CD14-positive monocyte (primary cell): Measurements from ENCODE around the gene PTGS1. TPM values are rescaled to one million over a fixed set of nuclear protein-coding genes. Genes with fewer than 3 reads are reported as not detected.

ENCODE experiments used
- DNase-seq, 3 donors: peaks; one replicate each; pipeline ENCODE4 v3.0.0-alpha.2; 2011 to 2022
- H2AFZ ChIP-seq: 2 replicates; pipeline ENCODE4 v1.6.0; 2012; ENCODE audit warnings: mild to moderate bottlenecking, low read depth, low read length, inconsistent platforms; ENCODE audit not compliant: insufficient read depth, poor library complexity, severe bottlenecking
- H3K27ac ChIP-seq, 2 donors: 1 replicate in 1 of 2; 2 replicates in 1 of 2; pipeline ENCODE4 v1.5.1; 2012 to 2013; ENCODE audit warnings: low read length in 2 of 2, control low read depth in 1 of 2, inconsistent platforms in 1 of 2, low read depth in 1 of 2, mild to moderate bottlenecking in 1 of 2
- H3K27me3 ChIP-seq, 2 donors: one replicate each; pipeline versions ENCODE4 v1.6.0 to v1.6.1; 2011 to 2013; ENCODE audit warnings: low read length in 2 of 2; ENCODE audit not compliant: control insufficient read depth in 2 of 2, insufficient read depth in 2 of 2
- H3K36me3 ChIP-seq, 2 donors: replicated peaks in 1 of 2; 1 replicate in 1 of 2; 2 replicates in 1 of 2; pipeline versions ENCODE4 v1.5.1 to v1.6.1; 2012 to 2013; ENCODE audit warnings: low read length in 2 of 2, control low read depth in 1 of 2, inconsistent platforms in 1 of 2, mild to moderate bottlenecking in 1 of 2; ENCODE audit not compliant: insufficient read depth in 2 of 2, control insufficient read depth in 1 of 2
- H3K4me1 ChIP-seq, 2 donors: 1 replicate in 1 of 2; 2 replicates in 1 of 2; pipeline versions ENCODE4 v1.5.1 to v1.6.1; 2012 to 2013; ENCODE audit warnings: low read length in 2 of 2, control low read depth in 1 of 2, inconsistent platforms in 1 of 2, mild to moderate bottlenecking in 1 of 2, moderate library complexity in 1 of 2; ENCODE audit not compliant: insufficient read depth in 2 of 2, control insufficient read depth in 1 of 2
- H3K4me2 ChIP-seq: replicated peaks from 2 replicates; pipeline ENCODE3; 2012; ENCODE audit warnings: low read length, moderate library complexity, mild to moderate bottlenecking; ENCODE audit not compliant: poor library complexity, severe bottlenecking; ENCODE audit errors: extremely low read depth
- H3K4me3 ChIP-seq, 3 experiments: fragments of 200-600 bp in 1 of 3; sonication (generic) in 1 of 3; replicated peaks in 1 of 3; 1 replicate in 2 of 3; 2 replicates in 1 of 3; pipeline ENCODE4 v1.5.1; 2011 to 2013; ENCODE audit warnings: low read length in 3 of 3, mild to moderate bottlenecking in 3 of 3, control low read depth in 2 of 3, low read depth in 2 of 3, inconsistent platforms in 1 of 3, moderate library complexity in 1 of 3
- H3K79me2 ChIP-seq: 2 replicates; pipeline ENCODE4 v1.6.0; 2012; ENCODE audit warnings: mild to moderate bottlenecking, control low read depth, inconsistent platforms, low read length, moderate library complexity; ENCODE audit not compliant: insufficient read depth
- H3K9ac ChIP-seq: 2 replicates; pipeline ENCODE4 v1.6.0; 2017; ENCODE audit warnings: low read length, mild to moderate bottlenecking; ENCODE audit not compliant: insufficient read depth, poor library complexity, severe bottlenecking
- H3K9me3 ChIP-seq, 2 donors: replicated peaks in 1 of 2; 1 replicate in 1 of 2; 2 replicates in 1 of 2; pipeline versions ENCODE4 v1.5.1 to v1.6.1; 2012 to 2013; ENCODE audit warnings: low read length in 2 of 2, control low read depth in 1 of 2; ENCODE audit not compliant: control insufficient read depth in 1 of 2, insufficient read depth in 1 of 2
- H4K20me1 ChIP-seq: 2 replicates; pipeline ENCODE4 v1.6.0; 2012; ENCODE audit warnings: mild to moderate bottlenecking, low read length, control low read depth, moderate library complexity; ENCODE audit not compliant: insufficient read depth
- H3K27ac Mint-ChIP-seq, 7 donors: one replicate each; pipeline ENCODE4 v1.8.0; 2020; ENCODE audit warnings: mild to moderate bottlenecking in 7 of 7, mixed read lengths in 7 of 7, moderate library complexity in 6 of 7, inconsistent platforms in 2 of 7
- H3K27me3 Mint-ChIP-seq, 3 donors: one replicate each; pipeline ENCODE4 v1.8.0; 2021 to 2022; ENCODE audit warnings: low read depth in 3 of 3, mild to moderate bottlenecking in 3 of 3, mixed read lengths in 3 of 3, moderate library complexity in 3 of 3, inconsistent platforms in 1 of 3
- H3K36me3 Mint-ChIP-seq, 2 donors: one replicate each; pipeline ENCODE4 v1.8.0; 2020; ENCODE audit warnings: mixed read lengths in 2 of 2, inconsistent platforms in 1 of 2, mild to moderate bottlenecking in 1 of 2
- H3K4me1 Mint-ChIP-seq: one replicate; pipeline ENCODE4 v1.8.0; 2020; ENCODE audit warnings: mild to moderate bottlenecking, mixed read lengths
- H3K4me3 Mint-ChIP-seq, 2 donors: one replicate each; pipeline ENCODE4 v1.8.0; 2020; ENCODE audit warnings: mild to moderate bottlenecking in 2 of 2, mixed read lengths in 2 of 2, moderate library complexity in 1 of 2
- H3K9me3 Mint-ChIP-seq, 7 donors: one replicate each; pipeline ENCODE4 v1.8.0; 2020 to 2022; ENCODE audit warnings: mixed read lengths in 7 of 7, mild to moderate bottlenecking in 6 of 7, moderate library complexity in 6 of 7, inconsistent platforms in 2 of 7
- CTCF ChIP-seq: fragments of 200-600 bp; IDR thresholded peaks from one replicate; pipeline ENCODE4 v1.8.0; 2022; ENCODE audit warnings: antibody characterized with exemption, mild to moderate bottlenecking
- WGBS: methylation state at CpG from one replicate; pipeline ENCODE4 v1.1.5; 2013; ENCODE audit warnings: missing lambda C conversion rate; ENCODE audit not compliant: insufficient coverage; 5-methylcytosine and 5-hydroxymethylcytosine counted together
- intact Hi-C, 2 donors: fragments of 100-400 bp; cut with micrococcal nuclease; formaldehyde crosslinking; loops; one replicate each; pipeline versions ENCODE4 v1.15.0 to v1.15.1; 2023
- polyA plus RNA-seq, 3 donors: library from polyadenylated mRNA; depleted of rRNA in 1 of 3; unstranded in 2 of 3; stranded (reverse) in 1 of 3; fragments of 300-500 nt in 2 of 3; fragments of >200 nt in 1 of 3; fragmentation: Illumina TruSeq in 2 of 3; gene quantifications; 1 replicate in 2 of 3; 2 replicates in 1 of 3; pipeline ENCODE4 v1.2.3, GENCODE V29; 2012 to 2021

PTGS1 gene
- polyA plus RNA-seq, 3 donors: 17.9 to 27.8 (median 20.5) TPM

- no peaks in the 10 kb centered on the region for H3K36me3 ChIP-seq
- WGBS: 60% methylated on average over 8 of the region's 11 CpGs
- H3K9ac ChIP-seq: no peak overlapping the region
- Mint-ChIP-seq H3K4me1 (peaks cover 31% of the 10 kb centered on the region), H3K27me3 (peaks cover 29 to 39% (median 35%) of the 10 kb centered on the region in 3 donors), H3K4me3 (no peak overlapping the region), H3K36me3 (peaks cover 3 to 4% of the 10 kb centered on the region in 2 donors), H3K27ac (peak overlapping the region in 1 of 7 donors; percentile 57), H3K9me3 (peaks cover 3 to 16% (median 12%) of the 10 kb centered on the region in 7 donors)
- peak; percentile 92 for TF ChIP-seq CTCF
- H3K27ac ChIP-seq: no peak overlapping the region
- H4K20me1 ChIP-seq: no peaks in the 10 kb centered on the region
- H3K4me2 ChIP-seq: no peak overlapping the region
- no peaks in the 10 kb centered on the region for H3K79me2 ChIP-seq
- intact Hi-C loops: loop anchor here (2.0 to 10.0 kb wide), 3 partner anchors 226 to 464 kb away; partner anchors contain the start of gene TTLL11 (in 1 of the 2)
- peaks cover 0 to 9% of the 10 kb centered on the region in 2 donors for H3K9me3 ChIP-seq
- no peak overlapping the region for H2AFZ ChIP-seq
- H3K27me3 ChIP-seq: peaks cover 0 to 27% of the 10 kb centered on the region in 2 donors
- peaks cover 24 to 29% of the 10 kb centered on the region in 2 donors for H3K4me1 ChIP-seq
- H3K4me3 ChIP-seq: no peak overlapping the region
- peak; percentile 70 to 78 (median 72) for DNase-seq
These were observed 20.1 kb upstream of the PTGS1 start for GRCh38 chr9:122350577-122351355.

- intact Hi-C loops: loop anchor here (10.0 kb wide), 2 partner anchors 260 to 460 kb away; partner anchors contain the start of gene TTLL11 (in 1 of the 2)
- H3K79me2 ChIP-seq: no peaks in the 10 kb centered on the region
These were observed 16.2 kb upstream of the PTGS1 start for GRCh38 chr9:122354536-122355199.

More at GRCh38 chr9:122354536-122355199, 16.2 kb upstream of the PTGS1 start:
- H2AFZ ChIP-seq: no peak overlapping the region
- 62% methylated on average over 7 of the region's 8 CpGs for WGBS
- Mint-ChIP-seq H3K4me3 (peak overlapping the region in 1 of 2 donors; percentile 16), H3K9me3 (peaks cover 6 to 19% (median 15%) of the 10 kb centered on the region in 7 donors), H3K4me1 (peaks cover 17% of the 10 kb centered on the region), H3K27ac (peak overlapping the region in 2 of 7 donors; percentile 5 to 6), H3K36me3 (no peaks in the 10 kb centered on the region), H3K27me3 (peaks cover 3 to 12% (median 8%) of the 10 kb centered on the region in 3 donors)
- peaks cover 0 to 6% of the 10 kb centered on the region in 2 donors for H3K27me3 ChIP-seq
- H3K9ac ChIP-seq: no peak overlapping the region
- peak overlapping the region; percentile 28 to 38 for H3K27ac ChIP-seq
- H3K4me2 ChIP-seq: peak overlapping the region; percentile 2
- no peaks in the 10 kb centered on the region for H3K36me3 ChIP-seq
- peaks cover 0 to 9% of the 10 kb centered on the region in 2 donors for H3K9me3 ChIP-seq
- peak in 2 of 3 donors; percentile 10 to 20 for DNase-seq
- peaks cover 15 to 18% of the 10 kb centered on the region in 2 donors for H3K4me1 ChIP-seq
- TF ChIP-seq CTCF: no peak
- H3K4me3 ChIP-seq: no peak overlapping the region
- H4K20me1 ChIP-seq: no peaks in the 10 kb centered on the region
